Measurements from ENCODE around the gene KRT3. TPM values are rescaled to one million over a fixed set of nuclear protein-coding genes. Genes with fewer than 3 reads are reported as not detected.
A peak's percentile ranks its signal among the peaks of the same experiment; 100 is the strongest.

KRT3 gene
- total RNA-seq, 1 donor from 2014 or later, result not detected

GRCh38 chr12:52742822-52743457 lies 53.0 kb downstream of the KRT3 start:
- no peaks in the 10 kb centered on the region for H3K36me3 Mint-ChIP-seq (ENCODE audit: low read depth)
- no peaks in the 10 kb centered on the region for H3K9me3 Mint-ChIP-seq
- DNase-seq (ENCODE audit: low spot score), result no peak
- peaks cover 9% of the 10 kb centered on the region for H3K27me3 Mint-ChIP-seq (ENCODE audit: low read depth)
- intact Hi-C loops (cut with micrococcal nuclease), result no loop called here
- no peak overlapping the region for H3K4me3 Mint-ChIP-seq (ENCODE audit: low read depth)
- no peaks in the 10 kb centered on the region for H3K4me1 Mint-ChIP-seq (ENCODE audit: low read depth)
- H3K27ac Mint-ChIP-seq, result no peak overlapping the region

- no peak overlapping the region for H3K27ac Mint-ChIP-seq
- no peaks in the 10 kb centered on the region for H3K36me3 Mint-ChIP-seq (ENCODE audit: low read depth)
- H3K9me3 Mint-ChIP-seq, result no peaks in the 10 kb centered on the region
- peaks cover 9% of the 10 kb centered on the region for H3K27me3 Mint-ChIP-seq (ENCODE audit: low read depth)
- no peaks in the 10 kb centered on the region for H3K4me1 Mint-ChIP-seq (ENCODE audit: low read depth)
- no peak overlapping the region for H3K4me3 Mint-ChIP-seq (ENCODE audit: low read depth)
- intact Hi-C loops (cut with micrococcal nuclease), result no loop called here
- no peak for DNase-seq (ENCODE audit: low spot score)
Observed at GRCh38 chr12:52742196-52742580, 53.7 kb downstream of the KRT3 start.

GRCh38 chr12:52741375-52742195 lies 54.3 kb downstream of the KRT3 start:
- intact Hi-C loops (cut with micrococcal nuclease), result no loop called here

GRCh38 chr12:52740584-52740983 lies 55.3 kb downstream of the KRT3 start:
- Mint-ChIP-seq H3K4me3 (ENCODE audit: low read depth) (no peak overlapping the region), H3K27me3 (ENCODE audit: low read depth) (peaks cover 6% of the 10 kb centered on the region), H3K27ac (no peak overlapping the region), H3K9me3 (no peaks in the 10 kb centered on the region), H3K36me3 (ENCODE audit: low read depth) (no peaks in the 10 kb centered on the region), H3K4me1 (ENCODE audit: low read depth) (no peaks in the 10 kb centered on the region)
- no peak for DNase-seq (ENCODE audit: low spot score)
- intact Hi-C loops (cut with micrococcal nuclease), result no loop called here

More at GRCh38 chr12:52741375-52742195, 54.3 kb downstream of the KRT3 start:
- Mint-ChIP-seq H3K4me3 (ENCODE audit: low read depth) (no peak overlapping the region), H3K36me3 (ENCODE audit: low read depth) (no peaks in the 10 kb centered on the region), H3K27me3 (ENCODE audit: low read depth) (peaks cover 9% of the 10 kb centered on the region), H3K27ac (no peak overlapping the region), H3K4me1 (ENCODE audit: low read depth) (no peaks in the 10 kb centered on the region), H3K9me3 (no peaks in the 10 kb centered on the region)
- peak; percentile 53 for DNase-seq (ENCODE audit: low spot score)

- Mint-ChIP-seq H3K36me3 (ENCODE audit: low read depth) (no peaks in the 10 kb centered on the region), H3K9me3 (no peaks in the 10 kb centered on the region), H3K4me1 (ENCODE audit: low read depth) (no peaks in the 10 kb centered on the region), H3K27me3 (ENCODE audit: low read depth) (peaks cover 6% of the 10 kb centered on the region), H3K4me3 (ENCODE audit: low read depth) (no peak overlapping the region), H3K27ac (no peak overlapping the region)
- intact Hi-C loops (cut with micrococcal nuclease), result no loop called here
- no peak for DNase-seq (ENCODE audit: low spot score)
Observed at GRCh38 chr12:52739963-52740362, 56.0 kb downstream of the KRT3 start.

Other genes starting within 250 kb of the KRT3 start
- gene KRT71, start 243.0 kb downstream of the KRT3 start, total RNA-seq, result not detected in 2 replicates
- not detected in 2 replicates for gene KRT74, start 222.3 kb downstream of the KRT3 start, total RNA-seq
- gene KRT72, start 194.7 kb downstream of the KRT3 start, total RNA-seq, result not detected in 2 replicates
- gene KRT73, start 177.6 kb downstream of the KRT3 start, total RNA-seq, result not detected in 2 replicates
- not detected in 2 replicates for gene KRT2, start 143.9 kb downstream of the KRT3 start, total RNA-seq
- 3.0 and 3.4 TPM in 2 replicates for gene KRT1, start 115.7 kb downstream of the KRT3 start, total RNA-seq
- gene KRT77, start 92.6 kb downstream of the KRT3 start, total RNA-seq, result not detected in 2 replicates
- gene KRT76, start 18.8 kb downstream of the KRT3 start, total RNA-seq, result not detected in 2 replicates
- gene KRT4, start 18.0 kb upstream of the KRT3 start, total RNA-seq, result not detected in 2 replicates
- not detected in 2 replicates for gene KRT79, start 38.2 kb upstream of the KRT3 start, total RNA-seq
- not detected in 2 replicates for gene KRT78, start 52.9 kb upstream of the KRT3 start, total RNA-seq
- 0.18 and 0.25 TPM in 2 replicates for gene KRT8, start 109.0 kb upstream of the KRT3 start, total RNA-seq
- gene KRT18, start 153.0 kb upstream of the KRT3 start, total RNA-seq, result 1.3 and 1.9 TPM in 2 replicates
- 474 and 503 TPM in 2 replicates for gene EIF4B, start 210.3 kb upstream of the KRT3 start, total RNA-seq